GM20000 (cell line): ENCODE data around the gene KREMEN2.

ENCODE experiments used
- DNase-seq: peaks from one replicate; pipeline ENCODE4 v3.0.0; 2012; ENCODE audit warnings: low spot score
- CTCF ChIP-seq: IDR thresholded peaks from 2 replicates; pipeline ENCODE4 v1.5.1; 2012; ENCODE audit warnings: mild to moderate bottlenecking, control low read depth; ENCODE audit errors: extremely low read depth, missing control alignments

The KREMEN2 gene

DNA sequence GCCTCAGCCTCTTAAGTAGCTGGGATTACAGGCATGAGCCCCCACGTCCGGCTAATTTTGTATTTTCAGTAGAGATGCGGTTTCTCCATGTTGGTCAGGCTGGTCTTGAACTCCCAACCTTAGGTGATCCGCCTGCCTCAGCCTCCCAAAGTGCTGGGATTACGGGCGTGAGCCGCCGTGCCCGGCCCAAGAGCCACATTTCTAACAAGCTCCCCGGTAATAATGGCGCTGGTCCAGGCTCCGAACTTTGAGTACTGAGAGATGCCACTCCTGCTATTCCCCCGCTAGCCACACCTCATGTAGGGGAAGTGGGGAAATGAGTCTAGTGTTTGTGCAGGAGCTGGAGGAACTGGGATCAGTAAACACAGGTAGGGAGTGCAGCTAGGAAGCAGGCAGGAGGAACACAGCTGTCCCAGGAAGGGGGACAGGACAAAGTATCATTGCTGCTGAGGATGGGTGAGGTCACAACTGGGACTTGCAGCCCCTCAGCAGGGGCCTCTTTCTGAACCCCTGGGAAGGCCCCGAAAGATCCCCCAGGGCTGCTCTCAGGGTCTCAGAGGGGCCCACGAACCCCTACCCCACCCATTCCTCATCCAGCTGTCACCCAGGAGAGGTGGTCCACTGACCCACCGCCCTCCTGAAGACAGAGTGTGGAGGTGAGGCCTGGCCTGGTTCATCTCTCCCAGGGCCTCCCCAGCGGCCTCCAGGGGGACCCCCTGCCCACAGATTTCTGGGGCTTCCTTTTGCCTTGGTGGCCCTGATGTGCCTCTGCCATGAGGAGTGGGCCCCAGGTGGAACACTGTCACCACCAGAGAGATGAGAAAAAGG is 3.7 kb upstream of the KREMEN2 start:
- no peak for DNase-seq
- TF ChIP-seq CTCF = no peak

GRCh38 chr16:2962334-2963073 is 1.6 kb upstream of the KREMEN2 start:
- no peak for TF ChIP-seq CTCF
- DNase-seq = no peak

DNA sequence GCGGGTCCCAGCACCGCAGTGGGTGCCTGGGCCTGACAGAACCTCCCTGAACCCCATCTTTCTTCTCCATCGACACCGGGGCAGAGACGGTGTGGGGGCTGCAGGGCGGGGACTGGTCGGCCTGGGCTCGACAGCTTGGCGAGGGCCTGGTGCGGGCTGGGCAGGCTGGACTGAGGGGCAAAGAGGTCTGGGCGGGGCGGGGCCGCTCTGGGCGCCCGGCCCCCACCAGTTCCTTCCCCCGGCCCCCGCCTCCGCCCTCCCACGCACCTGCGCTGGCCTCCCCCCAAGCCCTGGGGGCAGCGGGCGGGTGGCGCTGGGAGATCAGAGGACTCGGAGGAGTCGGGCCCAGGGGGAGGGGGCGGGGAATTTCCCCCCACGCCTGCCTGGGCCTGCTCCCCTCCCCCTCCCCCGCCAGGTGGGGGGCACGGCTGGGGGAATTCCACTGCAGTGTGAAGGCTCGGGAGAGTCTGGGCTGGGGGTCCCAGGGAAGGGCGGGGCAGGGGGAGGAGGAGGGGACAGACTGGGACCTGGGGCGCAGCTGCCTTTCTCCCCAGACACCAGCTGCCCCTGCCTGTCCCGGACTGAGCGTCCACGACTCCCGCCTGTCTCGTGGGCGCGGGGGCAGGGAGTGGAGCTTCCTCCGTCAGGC is 877 bp upstream of the KREMEN2 start:
- peak; percentile 71 for DNase-seq

GRCh38 chr16:2964475-2965336 is 631 bp downstream of the KREMEN2 start:
- peak; percentile 93 for DNase-seq
- no peak for TF ChIP-seq CTCF

More for the DNA sequence above, 877 bp upstream of the KREMEN2 start:
- no peak for TF ChIP-seq CTCF

DNA sequence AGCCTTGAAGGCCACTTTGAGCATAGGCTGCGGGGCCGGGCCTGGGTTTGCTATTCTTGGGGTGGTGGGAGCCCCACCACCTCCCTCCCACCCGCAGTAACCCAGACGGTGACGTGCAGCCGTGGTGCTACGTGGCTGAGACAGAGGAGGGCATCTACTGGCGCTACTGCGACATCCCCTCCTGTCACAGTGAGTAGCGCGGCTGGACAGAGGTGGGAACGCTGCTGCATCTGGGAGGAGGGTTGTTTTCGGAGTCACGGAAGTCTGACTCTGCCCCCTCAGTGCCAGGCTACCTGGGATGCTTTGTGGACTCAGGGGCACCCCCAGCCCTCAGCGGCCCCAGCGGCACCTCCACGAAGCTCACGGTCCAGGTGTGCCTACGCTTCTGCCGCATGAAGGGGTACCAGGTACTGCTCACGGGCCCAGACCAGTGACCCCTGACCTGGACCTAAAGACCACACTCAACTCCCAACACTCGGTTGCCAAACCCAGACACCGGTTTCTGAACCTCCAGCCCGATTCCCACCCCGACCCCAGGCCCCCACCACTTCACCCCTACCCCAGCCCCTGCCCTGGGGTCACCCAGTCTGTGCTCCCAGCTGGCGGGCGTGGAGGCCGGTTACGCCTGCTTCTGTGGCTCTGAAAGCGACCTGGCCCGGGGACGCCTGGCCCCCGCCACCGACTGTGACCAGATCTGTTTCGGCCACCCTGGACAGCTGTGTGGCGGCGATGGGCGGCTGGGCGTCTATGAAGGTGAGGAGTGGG is 2.1 kb downstream of the KREMEN2 start:
- no peak for TF ChIP-seq CTCF
- DNase-seq = no peak

DNA sequence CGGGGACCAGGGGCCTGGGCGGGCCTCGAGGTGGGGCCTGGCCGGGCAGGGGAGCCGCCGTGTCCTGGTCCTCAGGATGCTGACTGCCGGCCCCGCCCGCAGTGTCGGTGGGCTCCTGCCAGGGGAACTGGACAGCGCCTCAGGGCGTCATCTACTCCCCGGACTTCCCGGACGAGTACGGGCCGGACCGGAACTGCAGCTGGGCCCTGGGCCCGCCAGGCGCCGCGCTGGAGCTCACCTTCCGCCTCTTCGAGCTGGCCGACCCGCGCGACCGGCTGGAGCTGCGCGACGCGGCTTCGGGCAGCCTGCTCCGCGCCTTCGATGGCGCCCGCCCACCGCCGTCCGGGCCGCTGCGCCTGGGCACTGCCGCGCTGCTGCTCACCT is 2.7 kb downstream of the KREMEN2 start:
- DNase-seq = no peak
- TF ChIP-seq CTCF = peak; percentile 13
